DND-41 (cell line): ENCODE data around the gene CPNE6.

Experiments
- EZH2 ChIP-seq: IDR thresholded peaks from 3 replicates; pipeline ENCODE4 v1.6.1; 2012; ENCODE audit warnings: borderline replicate concordance, low read depth, mild to moderate bottlenecking, moderate library complexity, low read length, inconsistent platforms; ENCODE audit not compliant: severe bottlenecking
- TF ChIP-seq, protein P1 (sequence below): IDR thresholded peaks from 2 replicates; pipeline ENCODE4 v1.5.1; 2012; ENCODE audit warnings: borderline replicate concordance, low read length, moderate library complexity, mild to moderate bottlenecking; ENCODE audit not compliant: poor library complexity, severe bottlenecking; ENCODE audit errors: extremely low read depth

DNA sequence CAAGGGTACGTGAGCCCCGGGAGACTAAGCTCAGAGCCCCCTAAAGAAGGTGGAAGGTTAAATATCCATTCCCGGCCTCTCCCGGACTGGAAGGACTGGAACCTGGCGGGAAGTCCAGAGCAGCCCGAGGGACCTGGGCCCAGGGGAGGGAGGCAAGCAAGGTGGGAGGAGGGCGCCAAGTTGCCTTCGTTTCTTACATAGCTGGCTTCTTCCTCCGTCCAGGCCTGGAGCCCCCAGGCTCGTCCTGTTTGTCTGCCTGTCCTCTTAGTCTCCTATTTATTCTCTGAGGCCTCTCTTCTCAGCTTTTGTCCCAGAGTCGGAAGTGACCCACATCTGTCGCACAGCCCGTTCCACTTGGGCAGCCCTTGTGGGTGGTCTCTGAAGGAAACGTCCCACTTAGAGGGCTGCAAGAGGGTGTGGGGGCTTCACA lies 23.5 kb downstream of the CPNE6 start:
- TF ChIP-seq, protein P1, sequence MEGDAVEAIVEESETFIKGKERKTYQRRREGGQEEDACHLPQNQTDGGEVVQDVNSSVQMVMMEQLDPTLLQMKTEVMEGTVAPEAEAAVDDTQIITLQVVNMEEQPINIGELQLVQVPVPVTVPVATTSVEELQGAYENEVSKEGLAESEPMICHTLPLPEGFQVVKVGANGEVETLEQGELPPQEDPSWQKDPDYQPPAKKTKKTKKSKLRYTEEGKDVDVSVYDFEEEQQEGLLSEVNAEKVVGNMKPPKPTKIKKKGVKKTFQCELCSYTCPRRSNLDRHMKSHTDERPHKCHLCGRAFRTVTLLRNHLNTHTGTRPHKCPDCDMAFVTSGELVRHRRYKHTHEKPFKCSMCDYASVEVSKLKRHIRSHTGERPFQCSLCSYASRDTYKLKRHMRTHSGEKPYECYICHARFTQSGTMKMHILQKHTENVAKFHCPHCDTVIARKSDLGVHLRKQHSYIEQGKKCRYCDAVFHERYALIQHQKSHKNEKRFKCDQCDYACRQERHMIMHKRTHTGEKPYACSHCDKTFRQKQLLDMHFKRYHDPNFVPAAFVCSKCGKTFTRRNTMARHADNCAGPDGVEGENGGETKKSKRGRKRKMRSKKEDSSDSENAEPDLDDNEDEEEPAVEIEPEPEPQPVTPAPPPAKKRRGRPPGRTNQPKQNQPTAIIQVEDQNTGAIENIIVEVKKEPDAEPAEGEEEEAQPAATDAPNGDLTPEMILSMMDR, result no peak
- no peak for TF ChIP-seq EZH2
